H4 (cell line): ENCODE measurements around the gene CCDC88C. TPM values are rescaled to one million over a fixed set of nuclear protein-coding genes. Genes with fewer than 3 reads are reported as not detected.

Source experiments
- DNase-seq: peaks from one replicate; pipeline ENCODE4 v3.0.0-alpha.2; 2015; ENCODE audit warnings: low spot score
- total RNA-seq: library from RNA; depleted of rRNA; stranded (reverse); fragments of >200 nt; shearing (Covaris generic); gene quantifications from 2 replicates; pipeline ENCODE4 v1.2.3, GENCODE V29; 2014

The CCDC88C gene
- total RNA-seq, 1 experiment from 2014 or later = 2.4 TPM

- DNase-seq = no peak
These were observed 70.8 kb downstream of the CCDC88C start for GRCh38 chr14:91346838-91347173.

DNA sequence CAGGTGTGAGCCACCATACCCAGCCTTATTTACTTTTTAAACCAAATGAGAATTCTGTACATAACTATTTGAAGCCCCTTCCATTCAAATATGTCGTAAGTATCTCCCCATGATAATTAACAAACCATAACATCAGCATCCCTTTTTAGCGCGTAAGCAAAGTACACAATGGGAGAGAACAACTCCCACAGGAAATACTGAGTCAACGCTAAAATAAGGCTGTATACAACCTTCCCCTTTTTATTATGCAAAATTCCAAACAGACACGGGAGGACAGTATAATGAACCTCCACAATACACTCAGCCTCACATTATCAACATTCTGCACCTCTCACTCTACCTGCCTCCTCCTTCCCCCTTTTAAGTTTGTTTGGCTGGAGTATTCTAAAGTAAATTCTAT lies 73.5 kb downstream of the CCDC88C start:
- no peak for DNase-seq

- DNase-seq = no peak
These were observed 74.6 kb downstream of the CCDC88C start for GRCh38 chr14:91343051-91343450.

DNA sequence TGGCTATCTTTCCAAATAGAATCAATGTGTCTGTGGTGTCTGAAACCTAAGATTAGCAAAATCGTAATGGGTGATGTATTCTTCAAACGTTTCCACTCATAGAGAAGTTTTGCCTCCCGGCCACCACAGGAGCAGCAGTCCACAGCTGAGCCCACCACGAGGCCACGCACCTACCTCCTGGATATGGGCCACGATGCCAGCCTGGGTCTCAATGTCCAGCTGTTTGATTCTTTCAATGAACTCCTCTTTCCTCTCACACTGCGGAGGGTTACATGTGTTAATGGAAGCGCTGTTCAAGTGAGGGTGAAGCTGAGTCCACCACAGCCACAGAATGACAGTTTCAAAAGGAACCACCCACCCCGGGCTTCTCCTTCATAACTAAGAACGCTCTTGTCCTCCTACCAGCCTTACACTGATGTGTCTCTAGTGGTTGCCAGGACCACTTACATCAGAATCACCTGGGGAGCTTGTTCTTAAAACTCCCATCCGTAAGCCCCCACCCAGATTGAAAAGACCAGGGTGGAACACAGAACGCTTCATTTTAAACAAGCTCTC lies 75.3 kb downstream of the CCDC88C start:
- no peak for DNase-seq

- DNase-seq = no peak
These were observed 75.9 kb downstream of the CCDC88C start for GRCh38 chr14:91341751-91342154.

DNA sequence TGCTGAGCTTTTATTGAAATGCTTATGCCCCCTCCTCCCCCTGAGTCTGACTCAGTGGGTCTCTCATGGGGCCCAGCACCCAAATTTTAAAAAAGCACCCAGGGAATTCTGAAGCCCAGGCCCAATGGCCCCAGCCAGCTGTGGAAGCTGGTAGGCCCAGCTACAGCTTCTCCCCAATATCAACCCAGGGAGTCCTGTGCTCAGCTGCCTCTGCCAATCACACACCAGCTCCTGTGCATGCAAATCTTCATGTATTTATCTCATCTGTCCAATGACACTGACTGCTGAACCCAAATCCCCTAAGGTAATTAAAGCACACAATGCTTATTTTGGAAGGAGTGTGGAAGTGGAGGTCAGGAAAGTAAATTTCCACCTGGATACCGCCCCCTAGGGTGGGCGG lies 76.3 kb downstream of the CCDC88C start:
- no peak for DNase-seq

DNA sequence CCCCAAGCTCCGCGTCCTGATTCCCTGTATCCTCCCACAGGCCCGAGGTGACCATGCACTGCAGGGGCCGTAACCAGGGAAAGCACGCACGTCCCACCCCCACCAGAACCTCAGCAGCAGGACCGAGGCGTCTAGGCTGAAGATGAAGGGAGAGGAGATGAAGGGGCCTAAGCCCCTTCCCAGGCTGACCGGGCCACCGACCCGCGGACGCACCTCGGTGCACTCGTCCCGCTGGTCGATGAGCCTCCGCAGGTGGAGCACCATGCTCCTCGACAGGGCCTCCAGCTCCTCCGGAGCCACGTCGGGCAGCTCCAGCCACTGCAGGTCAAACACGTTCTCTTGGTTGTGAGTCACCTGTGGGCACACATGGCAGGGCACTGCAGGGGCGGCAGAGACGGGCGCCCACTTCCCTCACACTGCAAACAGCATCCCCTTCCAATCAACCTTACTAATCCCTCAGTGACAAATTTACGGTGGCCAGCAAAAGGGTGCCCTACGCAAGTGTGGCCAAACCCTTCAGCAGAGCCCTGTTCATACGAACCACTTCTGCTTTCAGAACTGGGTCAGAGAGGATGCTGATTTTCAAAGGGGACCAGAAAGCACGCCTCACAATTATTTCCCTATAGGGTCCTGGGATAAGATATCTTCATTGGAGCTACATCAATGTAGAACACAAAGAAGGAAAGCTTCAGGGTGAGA lies 77.8 kb downstream of the CCDC88C start:
- DNase-seq = no peak

DNA sequence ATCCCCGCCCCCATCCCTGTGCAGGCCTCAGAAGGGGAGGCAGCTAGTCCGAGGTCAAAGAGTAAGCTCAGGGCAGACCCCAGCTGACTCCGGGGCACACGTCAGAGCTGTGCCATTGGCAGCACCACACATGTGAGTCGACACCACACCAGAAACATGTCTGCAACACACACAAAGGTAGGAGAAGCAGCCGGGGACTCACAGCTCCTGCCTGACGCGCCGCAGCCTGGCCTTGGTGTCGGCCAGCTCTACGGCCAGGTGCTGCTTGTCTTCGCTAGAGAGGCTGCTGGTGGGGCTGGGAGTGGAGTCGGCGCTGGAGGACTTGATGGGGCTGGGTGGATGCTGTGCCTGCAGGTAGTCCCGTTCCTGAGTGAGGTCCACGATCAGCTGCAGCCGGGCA lies 78.5 kb downstream of the CCDC88C start:
- no peak for DNase-seq

GRCh38 chr14:91338379-91338778 lies 79.2 kb downstream of the CCDC88C start:
- no peak for DNase-seq

- no peak for DNase-seq
These were observed 79.8 kb downstream of the CCDC88C start for GRCh38 chr14:91337699-91338335.

DNA sequence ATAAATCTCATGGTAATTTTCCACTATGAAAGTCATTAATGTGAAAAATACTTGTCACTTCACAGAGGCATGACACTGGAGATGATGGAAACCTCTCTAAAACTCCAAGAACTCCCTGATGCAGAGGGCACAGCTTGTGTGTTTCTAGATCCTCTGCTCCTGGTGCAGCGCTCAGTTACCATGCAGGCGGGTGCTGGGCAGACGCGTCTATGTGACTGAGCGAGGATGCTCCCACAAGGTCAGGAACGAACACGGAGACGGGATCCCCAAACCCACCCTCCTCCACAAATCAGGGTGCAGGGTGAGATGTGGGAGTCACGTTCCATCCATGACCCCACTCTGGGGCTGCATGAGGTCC lies 81.5 kb downstream of the CCDC88C start:
- DNase-seq = no peak

DNA sequence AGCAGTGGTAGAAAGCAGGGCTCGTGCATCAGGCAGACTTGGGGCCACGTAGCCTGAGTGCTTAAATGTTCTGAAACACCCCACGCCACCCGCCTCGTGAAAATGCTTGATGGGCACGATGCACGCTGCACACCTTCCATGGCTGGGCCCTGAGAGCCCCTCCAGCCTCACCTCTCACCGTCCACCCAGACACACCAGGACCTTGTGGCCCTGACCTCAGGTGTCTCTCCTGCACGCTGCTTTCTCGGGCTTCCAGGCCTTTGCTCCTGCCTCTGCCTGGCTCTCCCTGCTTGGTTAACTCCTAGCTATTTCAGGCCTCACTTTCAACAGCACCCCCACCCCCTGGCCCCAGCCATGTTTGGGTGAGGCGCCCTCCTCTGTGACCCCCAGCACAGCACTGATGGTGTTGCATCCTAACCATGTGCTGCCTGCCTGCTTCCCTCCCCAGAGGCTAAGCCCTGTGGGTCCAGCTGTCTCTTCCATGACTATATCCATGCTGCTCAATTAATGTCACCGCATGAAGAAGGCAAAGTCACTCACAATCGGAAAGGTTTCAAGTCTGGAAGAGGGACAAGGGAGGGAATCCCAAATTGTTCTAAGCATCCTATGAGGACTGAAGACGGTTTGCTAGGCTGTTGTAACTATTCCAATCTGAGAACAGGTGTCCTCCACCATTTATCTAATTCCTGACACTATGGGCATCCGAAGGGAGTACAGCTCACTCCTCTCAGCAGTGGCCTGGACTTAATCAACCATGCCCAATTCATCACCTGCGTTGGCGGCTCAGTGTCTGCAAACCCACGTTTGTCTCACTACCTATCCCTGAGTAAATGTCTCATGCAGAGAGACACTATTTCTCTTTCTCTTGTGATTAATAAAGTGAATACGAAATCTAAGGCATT lies 82.2 kb downstream of the CCDC88C start:
- DNase-seq = no peak

- DNase-seq = no peak
These were observed 84.0 kb downstream of the CCDC88C start for GRCh38 chr14:91333650-91334039.

DNA sequence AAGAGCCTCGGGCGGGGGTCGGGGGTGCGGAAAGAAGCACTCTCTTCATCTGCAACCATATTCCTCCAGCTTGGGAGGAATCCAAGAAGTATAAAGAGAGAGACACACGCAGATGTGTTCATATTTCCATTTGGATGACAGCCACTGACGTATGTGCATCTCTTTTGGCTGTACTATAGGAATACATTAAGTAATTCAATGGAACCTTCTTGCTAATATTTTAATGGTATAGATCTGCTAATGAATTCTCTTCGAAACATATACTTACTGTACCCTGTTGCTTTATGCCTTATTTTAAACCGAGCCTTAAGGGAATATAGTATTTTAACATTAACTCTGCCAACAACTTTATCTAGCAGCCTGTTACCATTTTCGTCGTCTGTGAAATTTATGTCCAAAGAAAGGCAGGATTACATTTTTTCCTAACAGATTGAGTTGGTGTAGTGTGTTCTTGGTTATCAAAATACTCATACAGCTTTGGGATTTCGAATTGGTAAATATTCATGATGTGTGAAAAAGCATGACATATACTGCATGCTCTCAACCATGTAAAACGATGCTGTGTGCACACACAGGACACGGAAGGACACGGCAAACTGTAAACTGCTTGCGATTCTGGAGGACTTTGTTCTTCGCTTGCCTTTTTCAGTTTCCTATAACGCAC lies 84.5 kb downstream of the CCDC88C start:
- DNase-seq = no peak

- DNase-seq = no peak
These were observed 85.2 kb downstream of the CCDC88C start for GRCh38 chr14:91332171-91332985.

DNA sequence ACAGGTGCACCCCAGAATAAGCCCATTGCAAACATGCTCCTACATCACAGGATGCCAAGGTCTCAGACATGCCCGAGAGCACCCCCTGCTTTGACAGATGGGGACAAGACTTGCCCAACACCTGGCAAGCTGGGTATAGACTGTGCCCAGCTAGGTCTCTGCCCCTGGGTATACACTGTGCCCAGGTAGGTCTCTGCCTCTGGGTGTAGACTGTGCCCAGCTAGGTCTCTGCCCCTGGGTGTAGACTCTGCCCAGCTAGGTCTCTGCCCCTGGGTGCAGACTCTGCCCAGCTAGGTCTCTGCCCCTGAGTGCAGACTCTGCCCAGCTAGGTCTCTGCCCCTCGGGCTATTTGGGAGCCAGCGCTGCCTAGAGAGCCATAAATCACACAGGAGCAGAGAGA lies 85.9 kb downstream of the CCDC88C start:
- DNase-seq = no peak

DNA sequence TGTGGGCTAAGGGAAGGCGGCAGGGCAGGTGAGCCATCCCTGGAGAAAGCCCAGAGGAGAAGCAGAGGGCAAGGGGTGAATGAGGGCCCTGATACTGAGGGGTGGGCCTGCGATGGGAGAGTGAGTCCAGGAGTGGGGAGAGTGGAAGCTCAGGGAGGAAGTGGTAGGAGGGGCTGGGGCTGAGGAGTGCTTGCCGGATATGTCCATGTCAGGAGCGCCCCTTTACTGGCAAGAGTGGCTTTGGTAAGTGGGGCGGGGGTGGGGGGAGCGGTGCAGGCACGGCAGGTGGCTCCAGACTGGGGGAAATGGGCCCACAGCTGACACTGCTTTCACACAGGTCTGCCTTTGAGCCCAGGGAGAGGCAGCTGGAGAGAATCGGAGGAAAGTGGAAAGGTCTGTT lies 86.8 kb downstream of the CCDC88C start:
- no peak for DNase-seq

DNA sequence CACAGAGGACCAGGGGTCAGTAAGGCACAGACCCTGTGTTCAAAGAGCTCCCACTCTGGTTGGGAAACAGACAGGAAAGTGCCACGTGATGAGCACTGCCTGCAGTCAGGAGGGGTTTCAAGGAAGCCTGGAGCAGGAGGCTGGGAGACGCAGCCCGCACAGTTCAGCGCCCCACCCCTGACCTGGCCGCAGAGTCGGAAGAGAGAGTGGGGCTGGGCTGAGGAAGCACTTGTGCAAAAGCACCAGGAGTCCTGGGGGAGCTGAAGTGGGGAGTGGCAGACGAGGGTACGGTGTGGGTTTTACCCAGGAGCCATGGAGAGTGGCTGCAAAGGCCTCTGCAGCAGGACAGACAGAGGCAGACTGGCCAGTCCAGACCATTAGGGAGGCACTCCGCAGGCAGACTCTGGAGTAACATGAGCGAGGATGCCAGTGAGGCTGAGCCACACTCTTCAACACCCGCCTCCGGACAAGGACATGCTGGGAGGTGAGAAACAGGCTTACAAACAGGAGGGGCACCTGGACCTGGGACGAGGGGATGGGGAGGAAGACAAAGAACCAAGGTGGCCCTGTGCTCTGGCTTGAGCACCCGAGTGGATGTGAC lies 87.4 kb downstream of the CCDC88C start:
- DNase-seq = no peak

GRCh38 chr14:91329486-91330014 lies 88.1 kb downstream of the CCDC88C start:
- DNase-seq = no peak

DNA sequence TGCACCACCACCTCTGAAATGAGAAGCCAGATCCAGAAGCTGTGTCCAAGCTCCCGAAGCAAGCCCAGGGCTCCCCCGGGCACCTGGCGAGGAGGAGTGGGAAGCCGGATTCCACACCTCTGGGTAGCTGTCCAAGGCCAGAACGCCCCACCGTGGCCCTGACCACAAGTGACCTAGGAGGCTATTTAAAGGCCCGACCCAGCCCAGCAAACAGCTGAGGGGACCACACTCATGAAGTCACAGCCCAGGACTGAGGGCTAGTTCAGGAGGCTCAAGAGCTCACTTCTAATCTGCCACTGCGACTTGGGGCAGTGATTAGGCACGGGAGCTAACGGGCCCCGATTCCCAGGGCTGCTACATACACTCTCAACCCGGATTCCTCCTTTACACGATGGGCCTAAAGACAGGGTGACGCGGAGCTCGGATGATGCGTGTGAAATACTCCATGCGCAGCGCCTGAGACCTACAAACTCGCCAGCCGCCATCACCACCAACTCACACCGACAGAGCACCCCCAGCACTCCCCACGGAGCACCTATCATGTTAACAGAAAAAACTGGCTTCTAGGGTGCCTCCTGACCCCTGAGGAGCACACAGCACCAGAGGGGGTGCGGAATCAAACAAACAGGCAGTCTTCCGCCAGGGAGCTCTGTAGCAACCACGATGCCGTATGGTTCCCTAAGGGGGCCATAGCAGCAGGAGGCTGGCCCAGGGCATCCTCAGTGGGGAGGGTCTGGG lies 89.1 kb downstream of the CCDC88C start:
- DNase-seq = no peak
